ENCODE data around the gene FAM20B.
A peak's percentile ranks its signal among the peaks of the same experiment; 100 is the strongest.

FAM20B gene

DNA sequence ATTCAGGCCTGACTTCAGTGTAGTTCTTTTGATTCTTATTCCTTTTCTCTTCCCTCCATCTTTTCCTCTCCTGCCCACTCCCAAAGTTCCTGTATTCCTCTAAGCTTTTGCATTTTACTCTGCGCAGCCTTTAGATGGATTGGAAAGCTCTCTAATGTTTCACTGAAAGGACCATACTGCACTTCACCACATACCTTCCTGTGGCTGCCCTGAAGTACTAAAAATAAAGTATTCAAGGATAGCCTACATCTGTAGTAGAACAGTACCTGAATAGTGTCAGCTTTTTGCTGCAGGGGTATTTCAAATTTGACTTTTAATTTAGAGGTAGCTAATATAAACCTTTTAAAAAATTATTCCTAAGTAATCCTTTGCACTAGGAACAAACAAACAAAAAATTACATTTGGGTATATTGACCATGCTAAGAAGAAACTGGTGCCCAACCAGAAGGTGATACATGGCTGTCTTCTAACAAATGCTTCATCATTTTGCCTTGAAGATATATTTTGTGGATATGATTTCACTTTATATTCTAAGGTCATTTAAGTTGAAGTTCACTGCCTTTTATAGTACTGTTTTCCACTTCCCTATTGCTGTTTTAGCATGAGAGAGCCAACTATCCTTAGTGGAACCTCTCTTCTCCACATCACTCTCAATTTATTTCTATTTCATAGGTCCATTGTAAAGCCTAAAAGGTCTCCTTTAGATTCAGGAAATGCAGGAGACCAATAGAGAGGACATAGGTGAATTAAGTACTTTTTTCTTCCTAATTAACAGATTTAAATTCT, 22.8 kb downstream of the FAM20B start:
- no peak for DNase-seq

GRCh38 chr1:179052776-179053175, 27.1 kb downstream of the FAM20B start:
- DNase-seq: no peak

DNA sequence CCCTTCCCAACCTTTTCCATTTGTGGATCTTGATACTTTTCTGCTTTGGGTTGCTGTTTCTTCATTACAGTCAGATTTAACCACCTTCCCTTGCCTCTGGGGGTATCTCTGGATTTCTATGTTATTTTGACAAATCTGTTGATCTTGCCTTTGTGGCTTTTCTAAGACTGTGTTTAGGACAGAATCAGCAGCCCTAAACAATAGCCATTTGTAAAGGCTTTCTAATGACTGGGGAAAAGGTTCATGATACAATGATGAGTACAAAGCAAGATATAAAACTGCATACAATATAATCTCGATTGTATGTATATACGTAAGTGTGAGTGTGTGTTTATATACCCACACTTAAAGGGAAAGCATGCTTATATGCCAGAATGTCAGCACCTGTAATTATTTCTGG, 27.8 kb downstream of the FAM20B start:
- DNase-seq: no peak

DNA sequence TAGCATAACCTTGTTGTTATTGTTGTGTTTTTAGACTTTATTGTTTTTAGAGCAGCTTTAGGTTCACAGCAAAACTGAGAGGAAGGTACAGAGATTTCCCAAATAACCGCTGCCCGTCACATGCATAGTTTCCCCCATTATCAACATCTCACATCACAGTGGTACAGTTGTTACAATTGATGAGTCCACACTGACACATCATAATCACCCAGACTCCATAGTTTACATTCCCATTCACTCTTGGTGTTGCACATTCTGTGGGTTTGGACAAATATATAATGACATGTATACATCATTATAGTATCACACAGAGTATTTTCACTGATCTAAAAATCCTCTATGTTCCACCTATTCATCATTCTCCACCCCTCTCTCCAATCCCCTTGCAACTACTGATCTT, 30.2 kb downstream of the FAM20B start:
- DNase-seq: no peak

DNA sequence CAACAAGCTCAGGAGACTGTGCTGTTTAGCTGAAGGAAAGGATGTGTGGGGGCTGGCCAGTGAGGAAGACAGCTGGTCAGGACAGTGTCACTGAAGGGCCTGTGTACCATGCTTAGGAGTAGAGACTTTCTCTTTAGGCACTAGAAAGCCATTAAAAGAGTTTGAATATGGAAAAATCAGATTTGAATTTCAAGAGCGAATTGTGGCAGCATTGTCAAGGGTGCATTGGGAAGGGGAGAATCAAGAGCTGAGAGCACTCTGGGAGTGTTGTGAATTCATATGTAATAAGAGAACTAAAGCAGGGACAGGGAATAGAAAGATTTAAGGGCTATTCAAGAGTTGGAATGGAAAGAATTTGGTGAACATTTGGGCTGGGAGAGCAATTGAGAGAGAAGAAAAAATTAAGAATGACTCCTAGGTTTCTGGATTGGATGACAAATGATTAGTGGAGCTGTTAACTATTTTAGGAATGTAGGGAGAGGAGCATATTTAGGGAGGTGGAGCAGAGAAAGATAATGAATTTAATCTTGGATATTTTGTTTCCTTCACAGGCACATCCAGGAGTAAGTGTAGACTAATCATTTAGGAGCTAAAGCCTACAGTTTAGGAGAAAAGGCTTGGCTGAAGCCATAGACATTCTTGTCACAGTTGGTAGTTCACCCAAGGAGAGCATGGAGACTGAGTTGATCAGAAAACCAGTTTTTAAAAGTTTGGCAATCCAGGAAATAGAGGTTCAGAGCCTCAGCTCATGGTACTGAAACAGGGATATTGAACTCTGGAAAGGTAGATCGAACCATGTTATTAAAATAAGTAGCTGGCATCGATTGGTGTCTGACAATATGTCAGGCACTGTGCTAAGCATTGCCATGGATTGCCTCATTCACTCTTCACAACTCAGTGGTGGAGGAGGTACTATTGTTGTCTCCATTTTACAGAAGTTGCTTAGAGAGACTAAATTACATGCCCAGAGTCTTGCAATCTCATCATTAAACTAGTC, 33.1 kb downstream of the FAM20B start:
- no peak for DNase-seq

DNA sequence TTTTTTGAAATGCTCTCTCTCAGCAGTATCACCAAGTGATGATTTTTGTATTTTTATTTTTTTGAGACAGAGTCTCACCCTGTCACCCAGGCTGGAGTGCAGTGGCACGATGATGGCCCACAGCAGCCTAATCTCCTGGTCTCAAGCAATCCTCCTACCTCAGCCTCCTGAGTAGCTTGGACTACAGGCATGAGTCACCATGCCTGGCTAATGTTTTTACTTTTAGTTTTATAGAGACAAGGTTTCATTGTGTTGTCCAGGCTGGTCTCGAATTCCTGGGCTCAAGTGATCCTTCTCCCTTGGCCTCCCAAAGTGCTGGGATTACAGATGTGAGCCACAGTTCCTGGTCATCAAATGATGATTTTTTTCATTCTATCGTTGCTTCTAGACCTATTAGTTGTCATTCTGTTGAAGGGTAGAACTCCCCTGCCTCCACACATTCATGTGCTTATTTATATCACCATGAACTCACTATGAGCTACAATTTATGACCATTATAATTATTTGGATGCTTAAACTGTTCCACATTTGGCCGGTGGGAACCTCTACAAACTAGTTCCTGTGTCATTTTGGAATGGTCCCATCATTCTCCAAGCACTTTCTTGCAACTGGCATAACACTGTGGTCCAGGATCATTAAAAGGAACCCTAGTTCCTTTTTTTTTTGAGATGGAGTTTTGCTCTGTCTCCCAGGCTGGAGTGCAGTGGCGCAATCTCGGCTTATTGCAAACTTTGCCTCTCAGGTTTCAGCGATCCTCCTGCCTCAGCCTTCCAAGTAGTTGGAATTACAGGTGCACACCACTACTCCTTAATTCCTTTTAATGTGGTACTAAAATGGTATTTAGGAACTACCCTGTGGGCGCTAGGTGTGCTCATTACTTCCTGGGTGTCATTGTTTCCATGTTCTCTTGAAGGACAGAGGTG, 35.9 kb downstream of the FAM20B start:
- DNase-seq: no peak

- DNase-seq: no peak
Observed at GRCh38 chr1:179066471-179066870, 40.8 kb downstream of the FAM20B start.

DNA sequence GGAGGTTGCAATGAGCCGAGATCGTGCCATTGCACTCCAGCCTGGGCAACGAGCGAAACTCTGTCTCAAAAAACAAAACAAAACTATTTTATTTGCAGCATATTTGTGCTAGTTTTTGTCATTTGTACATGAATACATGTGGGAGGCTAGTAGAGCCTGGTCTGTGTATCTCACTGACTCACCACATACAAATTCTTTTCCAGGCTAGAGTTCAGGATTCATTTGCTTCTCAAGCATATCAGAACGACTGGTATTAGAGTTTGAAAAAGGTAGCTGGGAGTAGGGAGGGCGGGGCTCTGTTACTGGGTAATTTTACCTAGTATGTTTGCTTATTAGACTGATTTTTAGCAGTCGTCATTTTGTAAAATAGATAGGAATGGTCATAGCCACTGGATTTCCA, 51.7 kb downstream of the FAM20B start:
- DNase-seq: no peak

DNA sequence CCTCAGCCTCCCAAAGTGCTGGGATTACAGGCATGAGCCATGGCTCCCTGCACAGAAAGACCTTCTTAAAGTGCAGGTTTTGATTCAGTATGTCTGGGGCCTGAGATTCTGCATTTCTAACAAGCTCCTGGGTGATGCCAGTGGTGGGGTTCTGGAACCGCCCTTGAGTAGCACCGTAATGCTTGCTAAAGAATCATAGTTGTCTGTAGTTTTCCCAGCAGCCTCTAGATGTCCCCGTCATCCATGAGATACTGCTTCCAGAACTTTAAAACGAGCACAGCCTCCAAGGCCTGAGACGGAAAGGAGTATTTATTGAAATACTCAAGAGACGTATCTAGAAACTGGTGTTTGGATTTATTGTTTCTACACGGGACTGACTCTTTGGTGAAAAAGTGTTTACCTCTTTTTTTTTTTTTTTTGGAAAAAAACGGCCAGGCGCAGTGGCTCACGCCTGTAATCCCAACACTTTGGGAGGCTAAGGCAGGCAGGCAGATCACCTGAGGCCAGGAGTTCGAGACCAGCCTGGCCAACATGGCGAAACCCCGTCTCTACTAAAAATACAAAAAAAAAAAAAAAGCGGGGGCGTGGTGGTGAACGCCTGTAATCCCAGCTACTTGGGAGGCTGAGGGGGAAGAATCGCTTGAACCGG, 53.5 kb downstream of the FAM20B start:
- DNase-seq: peak; percentile 84

GRCh38 chr1:179080866-179081686, 55.4 kb downstream of the FAM20B start:
- DNase-seq: peak; percentile 67

DNA sequence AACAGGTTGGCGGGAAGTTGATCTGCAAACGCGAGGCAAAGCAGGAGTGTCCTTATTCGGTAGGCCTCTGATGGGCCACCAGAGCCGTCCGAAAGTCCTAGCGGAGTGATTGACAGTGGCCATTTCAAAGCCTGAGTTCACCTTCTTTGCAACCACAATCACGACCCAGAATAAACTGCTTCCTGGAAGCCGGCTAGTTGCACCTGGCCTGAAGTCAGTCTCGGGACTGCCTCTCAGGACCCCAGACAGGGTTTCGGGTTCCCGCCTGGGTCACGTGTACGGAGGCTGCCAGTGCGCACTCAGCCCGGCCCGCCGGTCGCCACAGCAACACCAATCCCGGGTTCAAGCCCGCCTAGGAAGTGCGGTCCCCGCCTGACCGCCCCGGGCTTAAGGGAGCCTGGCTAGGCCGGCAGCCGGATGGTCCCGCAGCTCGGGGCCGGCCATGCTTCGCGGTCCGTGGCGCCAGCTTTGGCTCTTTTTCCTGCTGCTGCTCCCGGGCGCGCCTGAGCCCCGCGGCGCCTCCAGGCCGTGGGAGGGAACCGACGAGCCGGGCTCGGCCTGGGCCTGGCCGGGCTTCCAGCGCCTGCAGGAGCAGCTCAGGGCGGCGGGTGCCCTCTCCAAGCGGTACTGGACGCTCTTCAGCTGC, 56.1 kb downstream of the FAM20B start, which contains the start of gene TOR3A:
TOR3A (plus strand) TSS at position 384 of the 646 bp plus-strand sequence; CDS start at position 443, 59 bp downstream.
- DNase-seq: peak; percentile 82

GRCh38 chr1:179082333-179082998, 56.8 kb downstream of the FAM20B start:
- no peak for DNase-seq

GRCh38 chr1:179082999-179083335, 57.3 kb downstream of the FAM20B start:
- DNase-seq: no peak

DNA sequence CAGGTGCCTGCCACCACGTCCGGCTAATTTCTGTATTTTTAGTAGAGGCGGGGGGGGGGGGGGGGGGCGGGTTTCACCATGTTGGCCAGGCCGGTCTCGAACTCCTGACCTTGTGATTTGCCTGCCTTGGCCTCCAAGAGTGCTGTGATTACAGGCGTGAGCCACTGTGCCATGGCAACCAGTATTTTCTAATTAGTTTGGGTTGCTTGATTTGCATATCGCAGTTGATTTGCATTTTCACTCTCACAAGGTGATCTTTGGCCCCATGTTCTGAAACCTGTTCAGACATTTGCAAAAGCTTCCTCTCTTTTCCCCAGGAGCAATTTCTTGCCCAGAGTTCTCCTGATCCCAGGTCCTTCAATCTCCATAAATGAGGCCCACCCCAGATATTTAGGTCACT, 57.8 kb downstream of the FAM20B start:
- no peak for DNase-seq

DNA sequence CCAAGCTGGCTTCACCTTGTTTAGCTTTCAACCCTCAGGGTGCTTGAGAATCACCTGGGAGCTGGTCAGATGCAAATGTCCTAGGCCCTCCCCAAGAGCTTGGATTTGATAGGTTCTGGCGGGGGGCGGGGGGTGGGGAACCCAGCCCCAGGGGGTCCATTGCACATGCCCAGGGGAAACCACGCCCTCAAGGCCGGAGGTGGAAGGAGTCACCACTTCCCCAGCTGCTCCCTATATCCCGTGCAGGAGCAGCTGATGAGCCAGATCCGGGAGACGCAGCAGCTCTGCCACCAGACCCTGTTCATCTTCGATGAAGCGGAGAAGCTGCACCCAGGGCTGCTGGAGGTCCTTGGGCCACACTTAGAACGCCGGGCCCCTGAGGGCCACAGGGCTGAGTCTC, 62.0 kb downstream of the FAM20B start:
- DNase-seq: no peak

GRCh38 chr1:179089827-179090482, 64.3 kb downstream of the FAM20B start:
- no peak for DNase-seq

GRCh38 chr1:179090522-179090921, 64.8 kb downstream of the FAM20B start:
- DNase-seq: no peak

- DNase-seq: no peak
Observed at GRCh38 chr1:179090923-179091322, 65.2 kb downstream of the FAM20B start.

DNA sequence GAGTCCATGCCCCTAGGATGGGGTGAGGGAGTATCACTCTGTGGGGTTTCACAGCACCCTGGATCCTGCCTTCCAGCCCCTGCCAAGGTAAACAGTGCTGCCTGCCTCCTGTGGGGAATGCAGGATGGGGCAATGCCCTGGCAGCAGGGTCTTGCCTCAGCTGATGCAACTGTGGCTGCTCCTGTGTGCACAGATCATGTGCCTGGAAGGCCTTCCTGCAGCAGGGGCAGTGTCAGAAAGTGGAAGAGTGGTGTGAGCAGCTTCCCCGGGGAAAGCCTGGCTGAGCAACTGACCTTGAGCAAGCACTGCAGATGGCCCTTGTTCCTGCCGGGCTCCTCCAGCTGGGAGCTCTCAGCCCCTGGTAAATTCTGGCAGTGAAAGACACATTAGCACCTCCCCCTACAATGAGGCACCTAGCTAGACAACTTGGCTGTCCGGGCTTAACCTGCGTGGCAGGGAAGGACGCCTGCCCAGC, 66.0 kb downstream of the FAM20B start:
- no peak for DNase-seq

Measured in NCI-H2227 treated with DMSO at 0.1 percent for 48 hours (cell line).